ENCODE data around the gene HTRA1. TPM values are rescaled to one million over a fixed set of nuclear protein-coding genes. Genes with fewer than 3 reads are reported as not detected.

The HTRA1 gene
- total and polyA plus RNA-seq, 12 donors: 23.4 to 108 (median 70.2) TPM

DNA sequence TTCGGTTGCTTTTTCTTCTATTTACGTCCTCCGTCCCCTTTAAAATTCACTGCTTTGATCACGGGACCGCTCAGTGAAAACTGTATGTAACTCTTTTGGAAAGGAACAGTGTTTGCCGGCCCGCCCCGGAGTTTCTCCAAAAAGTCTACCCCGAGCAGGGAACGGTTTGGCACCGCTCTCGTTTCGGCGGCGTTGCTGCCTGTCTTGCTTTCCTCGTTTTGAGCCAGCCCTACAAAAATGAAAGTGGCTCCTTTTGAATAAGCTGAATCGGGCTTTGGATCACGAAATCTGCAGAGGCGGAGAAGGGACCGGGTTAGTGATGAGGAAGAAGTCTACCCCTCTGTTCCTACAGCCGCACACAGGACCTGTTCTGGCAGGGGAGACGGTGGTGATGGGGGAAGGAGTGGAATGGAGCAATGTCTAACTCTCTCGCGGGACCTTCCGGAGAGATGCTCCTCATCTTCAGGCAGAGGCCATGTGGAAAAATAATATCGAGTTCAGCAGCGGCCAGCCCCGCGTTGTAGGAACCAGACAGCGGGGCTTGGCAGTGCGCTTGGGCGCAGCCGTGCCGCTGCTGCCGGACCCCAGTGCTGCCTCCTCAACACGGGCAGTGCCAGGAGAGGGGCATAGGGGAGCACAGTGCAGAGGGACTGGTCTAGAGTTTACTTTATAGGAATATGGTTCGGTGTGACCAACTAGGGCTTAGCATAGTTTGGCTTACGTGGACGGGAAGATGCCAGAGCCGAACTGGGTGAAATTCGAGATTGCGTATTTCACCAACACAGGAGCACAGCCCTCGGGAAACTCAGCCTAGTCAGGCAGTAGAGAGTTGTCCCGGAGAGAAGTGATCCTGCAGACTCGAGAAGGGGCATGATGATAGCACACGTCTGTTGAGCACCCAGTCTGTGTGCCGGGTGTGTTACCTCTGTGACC is 1.4 kb downstream of the HTRA1 start:
- H3K27me3 ChIP-seq: peaks cover 0 to 59% (median 0%) of the 10 kb centered on the region in 7 donors
- no peaks in the 10 kb centered on the region for H3K9me3 ChIP-seq
- 9 to 11% methylated on average over 47 of the region's 47 CpGs for WGBS, 2 donors
- H3K4me3 ChIP-seq: peak overlapping the region; percentile 47 to 87 (median 78)
- intact Hi-C loops (cut with DNase I): loop anchor here in 5 of 10 donors (5.0 to 10.0 kb wide), 4 partner anchors 35 to 105 kb away; partner anchors contain the start of gene DMBT1 (in 1 of the 5)
- H3K36me3 ChIP-seq: peaks cover 0 to 13% (median 0%) of the 10 kb centered on the region in 9 donors
- H3K4me1 ChIP-seq: peaks cover 13 to 57% (median 47%) of the 10 kb centered on the region in 9 donors
- ATAC-seq (peak; percentile 20 to 51 (median 32)), DNase-seq (peak; percentile 56 to 67)
- peak overlapping the region; percentile 51 to 89 (median 77) for H3K27ac ChIP-seq
- TF ChIP-seq, protein P1, sequence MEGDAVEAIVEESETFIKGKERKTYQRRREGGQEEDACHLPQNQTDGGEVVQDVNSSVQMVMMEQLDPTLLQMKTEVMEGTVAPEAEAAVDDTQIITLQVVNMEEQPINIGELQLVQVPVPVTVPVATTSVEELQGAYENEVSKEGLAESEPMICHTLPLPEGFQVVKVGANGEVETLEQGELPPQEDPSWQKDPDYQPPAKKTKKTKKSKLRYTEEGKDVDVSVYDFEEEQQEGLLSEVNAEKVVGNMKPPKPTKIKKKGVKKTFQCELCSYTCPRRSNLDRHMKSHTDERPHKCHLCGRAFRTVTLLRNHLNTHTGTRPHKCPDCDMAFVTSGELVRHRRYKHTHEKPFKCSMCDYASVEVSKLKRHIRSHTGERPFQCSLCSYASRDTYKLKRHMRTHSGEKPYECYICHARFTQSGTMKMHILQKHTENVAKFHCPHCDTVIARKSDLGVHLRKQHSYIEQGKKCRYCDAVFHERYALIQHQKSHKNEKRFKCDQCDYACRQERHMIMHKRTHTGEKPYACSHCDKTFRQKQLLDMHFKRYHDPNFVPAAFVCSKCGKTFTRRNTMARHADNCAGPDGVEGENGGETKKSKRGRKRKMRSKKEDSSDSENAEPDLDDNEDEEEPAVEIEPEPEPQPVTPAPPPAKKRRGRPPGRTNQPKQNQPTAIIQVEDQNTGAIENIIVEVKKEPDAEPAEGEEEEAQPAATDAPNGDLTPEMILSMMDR (IDR thresholded peaks at IDR 0.05): no peak

DNA sequence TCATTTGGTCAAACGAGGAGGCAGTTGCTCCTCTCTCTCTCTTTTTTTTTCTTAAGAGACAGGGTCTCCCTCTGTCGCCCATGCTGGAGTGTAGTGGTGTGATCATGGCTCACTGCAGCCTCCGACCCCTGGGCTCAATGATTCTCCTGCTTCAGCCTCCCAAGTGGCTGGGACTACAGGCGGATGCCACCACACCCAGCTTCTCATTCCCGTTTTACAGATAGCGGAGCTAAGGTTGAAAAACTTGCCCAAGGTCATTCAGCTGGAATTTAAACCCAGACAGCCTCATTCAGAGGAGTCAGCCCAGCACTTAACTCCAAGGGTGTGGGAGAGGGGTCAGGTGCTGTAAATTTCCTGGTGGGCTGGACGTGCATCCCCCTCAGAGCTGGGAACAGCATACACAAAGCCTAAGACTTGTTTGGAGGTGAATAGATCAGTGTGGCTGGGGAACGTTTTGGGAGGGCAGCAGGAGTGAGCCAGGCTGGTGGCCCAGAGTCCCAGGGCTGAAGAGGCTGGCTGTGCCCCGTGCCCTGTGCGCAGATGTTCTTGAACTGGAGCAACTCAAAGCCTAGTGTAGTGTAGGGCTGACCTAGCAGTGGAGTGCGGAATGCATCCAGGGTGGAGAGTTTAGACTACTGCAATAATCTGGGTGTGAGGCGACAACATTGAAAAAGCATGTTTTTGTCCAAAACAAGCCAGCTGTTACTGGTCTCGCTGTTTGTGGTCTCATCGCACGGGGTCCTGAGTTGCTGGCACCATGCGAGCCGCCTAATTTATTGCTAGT is 2.3 kb downstream of the HTRA1 start:
- H3K4me3 ChIP-seq: peak overlapping the region in 8 of 10 donors; percentile 66 to 87 (median 85)
- H3K4me1 ChIP-seq: peaks cover 6 to 56% (median 44%) of the 10 kb centered on the region in 9 donors
- peak overlapping the region in 1 of 10 donors; percentile 83 for H3K27ac ChIP-seq
- H3K36me3 ChIP-seq: peaks cover 0 to 13% (median 0%) of the 10 kb centered on the region in 9 donors
- no peak for DNase-seq
- no peaks in the 10 kb centered on the region for H3K9me3 ChIP-seq
- TF ChIP-seq, protein P1 (IDR thresholded peaks at IDR 0.05): no peak
- ATAC-seq: no peak
- WGBS, 2 donors: 84 to 86% methylated on average over 17 of the region's 17 CpGs
- peaks cover 0 to 51% (median 0%) of the 10 kb centered on the region in 7 donors for H3K27me3 ChIP-seq
- intact Hi-C loops (cut with DNase I): loop anchor here in 5 of 10 donors (5.0 to 10.0 kb wide), 4 partner anchors 34 to 104 kb away; partner anchors contain the start of gene DMBT1 (in 1 of the 5)

DNA sequence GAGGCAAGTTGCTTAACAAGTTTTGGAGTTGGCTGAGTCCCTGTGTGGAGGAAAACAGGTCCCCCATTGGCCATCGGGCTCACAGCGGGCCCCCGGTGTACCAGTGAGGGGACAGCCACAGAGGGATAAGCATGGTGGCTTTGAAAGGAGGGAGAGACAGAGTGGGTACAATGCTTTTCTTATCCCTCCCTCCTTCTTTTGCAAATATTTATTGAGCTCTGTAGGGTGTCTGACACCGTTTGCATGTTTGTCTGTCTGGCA is 2.8 kb downstream of the HTRA1 start:
- no peaks in the 10 kb centered on the region for H3K9me3 ChIP-seq
- no peak for DNase-seq
- peaks cover 0 to 13% (median 0%) of the 10 kb centered on the region in 9 donors for H3K36me3 ChIP-seq
- no peak for ATAC-seq
- intact Hi-C loops (cut with DNase I): loop anchor here in 5 of 10 donors (5.0 to 10.0 kb wide), 4 partner anchors 33 to 103 kb away; partner anchors contain the start of gene DMBT1 (in 1 of the 5)
- peaks cover 0 to 46% (median 0%) of the 10 kb centered on the region in 7 donors for H3K27me3 ChIP-seq
- H3K4me3 ChIP-seq: no peak overlapping the region
- H3K27ac ChIP-seq: no peak overlapping the region
- H3K4me1 ChIP-seq: peaks cover 6 to 61% (median 44%) of the 10 kb centered on the region in 9 donors
- TF ChIP-seq, protein P1 (IDR thresholded peaks at IDR 0.05): no peak
- 85 to 93% methylated on average over 4 of the region's 4 CpGs for whole genome bisulfite sequencing, 2 donors

DNA sequence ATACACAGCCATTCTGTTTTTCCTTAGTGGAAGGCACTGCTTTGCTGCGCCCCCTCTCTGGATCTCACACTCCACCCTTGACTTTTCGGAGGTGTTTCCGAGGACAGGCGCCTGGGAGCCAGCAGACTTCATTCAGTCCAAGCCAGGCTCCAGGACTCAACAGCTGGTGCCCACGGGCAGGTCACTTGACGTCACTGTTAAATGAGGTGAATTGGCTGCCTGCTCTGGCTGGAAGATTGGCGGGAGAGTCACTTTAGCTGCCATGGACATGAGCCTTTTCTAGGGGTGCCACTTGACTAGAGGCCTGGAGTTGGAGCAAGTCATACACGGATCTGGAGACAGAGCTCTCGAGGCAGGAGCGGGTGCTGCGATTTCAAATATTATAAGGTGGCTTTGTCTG is 3.2 kb downstream of the HTRA1 start:
- ATAC-seq: peak in 6 of 8 donors; percentile 12 to 54 (median 29)

More for the DNA sequence above, 3.2 kb downstream of the HTRA1 start:
- WGBS, 2 donors: 48 to 71% methylated on average over 11 of the region's 11 CpGs
- no peak overlapping the region for H3K4me3 ChIP-seq
- H3K36me3 ChIP-seq: peaks cover 0 to 13% (median 0%) of the 10 kb centered on the region in 9 donors
- TF ChIP-seq, protein P1 (IDR thresholded peaks at IDR 0.05): no peak
- H3K27ac ChIP-seq: no peak overlapping the region
- peaks cover 0 to 42% (median 0%) of the 10 kb centered on the region in 7 donors for H3K27me3 ChIP-seq
- intact Hi-C loops (cut with DNase I): loop anchor here in 5 of 10 donors (5.0 to 10.0 kb wide), 4 partner anchors 33 to 103 kb away; partner anchors contain the start of gene DMBT1 (in 1 of the 5)
- H3K9me3 ChIP-seq: no peaks in the 10 kb centered on the region
- peak in 1 of 2 donors; percentile 44 for DNase-seq
- peaks cover 6 to 65% (median 45%) of the 10 kb centered on the region in 9 donors for H3K4me1 ChIP-seq

Measured in heart right ventricle (tissue), 16 donors.